ENCODE data around the gene TYW1B. TPM values are rescaled to one million over a fixed set of nuclear protein-coding genes. Genes with fewer than 3 reads are reported as not detected.
"Not testable (repeated sequence)": the region's sequence is repeated elsewhere in the genome, so short reads cannot be mapped to it uniquely, and the experiment has no call there.

TYW1B gene
- polyA plus RNA-seq, 1 donor = 7.1 TPM

- not testable (repeated sequence) for H3K36me3 ChIP-seq (ENCODE audit: control insufficient read depth, insufficient read depth, low read length); H3K4me3 ChIP-seq (ENCODE audit: low read length); H3K27me3 ChIP-seq (ENCODE audit: control insufficient read depth, insufficient read depth, low read length); H3K4me1 ChIP-seq (ENCODE audit: control insufficient read depth, insufficient read depth, low read length); DNase-seq; H3K9me3 ChIP-seq (ENCODE audit: control insufficient read depth, low read depth, low read length); H3K27ac ChIP-seq (ENCODE audit: low read length)
- WGBS (ENCODE audit: insufficient coverage, low lambda C conversion rate) = 100% methylated on average over 1 of the region's 17 CpGs
Observed at GRCh38 chr7:72604771-72605611, 223.0 kb downstream of the TYW1B start.

DNA sequence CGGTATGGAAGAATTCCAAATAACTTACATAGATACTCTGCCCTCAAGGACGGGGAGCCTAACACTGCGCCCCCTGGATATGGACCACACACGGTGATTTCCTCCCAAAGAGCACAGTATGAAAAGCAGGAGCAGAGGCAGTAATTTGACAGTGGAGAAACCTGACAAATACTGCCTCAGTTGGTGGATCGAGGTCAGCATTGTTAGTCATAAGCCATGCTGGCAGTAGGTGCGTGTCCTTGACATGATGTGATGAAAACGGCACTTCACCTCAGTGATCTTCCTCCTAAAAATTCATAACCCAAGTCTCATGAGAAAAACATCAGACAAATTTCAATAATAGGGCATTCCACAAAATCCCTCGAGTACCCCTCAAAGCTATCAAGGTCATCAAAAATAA lies 224.5 kb downstream of the TYW1B start:
- H3K4me3 ChIP-seq (ENCODE audit: low read length); H3K36me3 ChIP-seq (ENCODE audit: control insufficient read depth, insufficient read depth, low read length); DNase-seq; H3K27ac ChIP-seq (ENCODE audit: low read length); H3K9me3 ChIP-seq (ENCODE audit: control insufficient read depth, low read depth, low read length); H3K27me3 ChIP-seq (ENCODE audit: control insufficient read depth, insufficient read depth, low read length); H3K4me1 ChIP-seq (ENCODE audit: control insufficient read depth, insufficient read depth, low read length): not testable (repeated sequence)
- WGBS (ENCODE audit: insufficient coverage, low lambda C conversion rate) = no CpG with 5 or more reads among the region's 8 CpGs

DNA sequence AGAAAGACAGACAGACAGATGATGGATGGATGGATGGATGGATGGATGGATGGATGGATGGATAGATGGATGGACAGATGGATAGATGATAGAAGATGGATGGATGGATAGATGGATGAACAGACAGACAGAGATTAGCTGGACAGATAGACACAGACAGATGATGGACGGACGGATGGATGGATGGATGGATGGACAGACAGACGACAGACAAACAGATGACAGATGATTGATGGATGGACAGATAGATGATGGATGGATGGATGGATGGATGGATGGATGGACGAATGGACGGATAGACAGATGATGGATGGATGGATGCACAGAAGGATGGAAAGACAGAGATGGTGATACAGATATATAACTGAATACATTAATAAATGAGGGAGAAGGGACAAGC lies 224.9 kb downstream of the TYW1B start:
- Histone ChIP-seq H3K36me3 (ENCODE audit: control insufficient read depth, insufficient read depth, low read length) (peaks cover 5% of the 10 kb centered on the region), H3K27me3 (ENCODE audit: control insufficient read depth, insufficient read depth, low read length) (no peaks in the 10 kb centered on the region), H3K9me3 (ENCODE audit: control insufficient read depth, low read depth, low read length) (no peaks in the 10 kb centered on the region), H3K4me3 (ENCODE audit: low read length) (no peak overlapping the region), H3K4me1 (ENCODE audit: control insufficient read depth, insufficient read depth, low read length) (no peaks in the 10 kb centered on the region), H3K27ac (ENCODE audit: low read length) (no peak overlapping the region)
- WGBS (ENCODE audit: insufficient coverage, low lambda C conversion rate) = 100% methylated on average over 5 of the region's 5 CpGs
- DNase-seq = no peak

DNA sequence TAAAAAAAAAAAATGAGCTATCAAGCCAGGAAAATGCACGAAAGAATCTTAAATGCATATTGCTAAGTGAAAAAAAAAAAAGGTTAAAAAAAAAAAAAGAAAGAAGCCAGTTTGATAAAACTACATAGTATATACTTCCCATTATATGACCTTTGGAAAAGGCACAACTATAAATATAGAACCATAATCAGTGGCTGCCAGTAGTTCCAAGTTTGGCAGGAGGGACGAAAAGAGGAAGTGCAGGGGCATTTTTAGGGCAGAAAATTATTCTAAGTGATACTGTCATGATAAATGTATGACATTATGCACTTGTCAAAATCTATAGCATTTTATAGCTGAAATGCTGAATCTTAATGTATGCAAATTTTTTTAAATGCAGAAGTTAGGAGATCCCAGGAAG lies 226.3 kb downstream of the TYW1B start:
- H3K4me1 ChIP-seq (ENCODE audit: control insufficient read depth, insufficient read depth, low read length); H3K27ac ChIP-seq (ENCODE audit: low read length); DNase-seq; H3K36me3 ChIP-seq (ENCODE audit: control insufficient read depth, insufficient read depth, low read length); H3K9me3 ChIP-seq (ENCODE audit: control insufficient read depth, low read depth, low read length); H3K27me3 ChIP-seq (ENCODE audit: control insufficient read depth, insufficient read depth, low read length); H3K4me3 ChIP-seq (ENCODE audit: low read length): not testable (repeated sequence)
- 100% methylated on average over 1 of the region's 2 CpGs for WGBS (ENCODE audit: insufficient coverage, low lambda C conversion rate)

DNA sequence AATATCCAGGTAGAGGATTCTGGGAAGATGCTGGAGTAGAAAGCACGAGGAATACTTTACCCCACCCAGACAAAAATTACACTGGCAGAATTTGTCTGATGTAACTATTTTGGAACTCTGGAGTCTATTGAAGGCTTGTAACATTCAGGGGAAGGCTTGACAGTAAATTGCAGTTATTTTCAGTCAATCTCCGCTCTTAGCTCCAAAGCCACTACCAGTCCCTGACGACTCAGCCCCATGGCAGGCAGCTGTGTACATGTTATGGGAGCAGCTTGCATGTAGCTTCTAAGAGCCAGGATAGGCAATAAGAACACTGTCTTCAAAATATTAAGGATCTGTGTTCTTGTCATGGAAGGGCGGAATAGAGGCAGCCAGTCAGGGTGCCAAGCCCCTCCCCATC lies 238.0 kb downstream of the TYW1B start:
- no CpG with 5 or more reads among the region's 4 CpGs for WGBS (ENCODE audit: insufficient coverage, low lambda C conversion rate)
- H3K27me3 ChIP-seq (ENCODE audit: control insufficient read depth, insufficient read depth, low read length); H3K36me3 ChIP-seq (ENCODE audit: control insufficient read depth, insufficient read depth, low read length); DNase-seq; H3K4me1 ChIP-seq (ENCODE audit: control insufficient read depth, insufficient read depth, low read length); H3K27ac ChIP-seq (ENCODE audit: low read length); H3K9me3 ChIP-seq (ENCODE audit: control insufficient read depth, low read depth, low read length); H3K4me3 ChIP-seq (ENCODE audit: low read length): not testable (repeated sequence)

DNA sequence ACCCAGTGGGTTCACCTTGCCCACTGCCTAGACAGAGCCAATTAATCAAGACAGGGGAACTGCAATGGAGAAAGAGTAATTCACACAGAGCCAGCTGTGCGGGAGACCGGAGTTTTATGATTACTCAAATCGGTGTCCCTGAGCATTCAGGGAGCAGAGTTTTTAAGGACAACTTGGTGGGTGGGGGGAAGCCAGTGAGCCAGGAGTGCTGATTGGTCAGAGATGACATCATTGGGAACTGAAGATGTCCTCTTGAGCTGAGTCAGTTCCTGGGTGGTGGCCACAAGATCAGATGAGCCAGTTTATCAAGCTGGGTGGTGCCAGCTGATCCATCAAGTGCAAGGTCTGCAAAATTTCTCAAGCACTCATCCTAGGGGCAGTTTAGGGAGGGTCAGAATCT lies 240.7 kb downstream of the TYW1B start:
- no CpG with 5 or more reads among the region's 3 CpGs for WGBS (ENCODE audit: insufficient coverage, low lambda C conversion rate)
- not testable (repeated sequence) for H3K36me3 ChIP-seq (ENCODE audit: control insufficient read depth, insufficient read depth, low read length); H3K27me3 ChIP-seq (ENCODE audit: control insufficient read depth, insufficient read depth, low read length); H3K9me3 ChIP-seq (ENCODE audit: control insufficient read depth, low read depth, low read length); DNase-seq; H3K27ac ChIP-seq (ENCODE audit: low read length); H3K4me1 ChIP-seq (ENCODE audit: control insufficient read depth, insufficient read depth, low read length); H3K4me3 ChIP-seq (ENCODE audit: low read length)

GRCh38 chr7:72584576-72584975 lies 243.4 kb downstream of the TYW1B start:
- H3K27ac ChIP-seq (ENCODE audit: low read length); H3K27me3 ChIP-seq (ENCODE audit: control insufficient read depth, insufficient read depth, low read length); H3K4me1 ChIP-seq (ENCODE audit: control insufficient read depth, insufficient read depth, low read length); H3K4me3 ChIP-seq (ENCODE audit: low read length); H3K9me3 ChIP-seq (ENCODE audit: control insufficient read depth, low read depth, low read length); H3K36me3 ChIP-seq (ENCODE audit: control insufficient read depth, insufficient read depth, low read length); DNase-seq: not testable (repeated sequence)
- WGBS (ENCODE audit: insufficient coverage, low lambda C conversion rate) = no CpG with 5 or more reads among the region's 8 CpGs

DNA sequence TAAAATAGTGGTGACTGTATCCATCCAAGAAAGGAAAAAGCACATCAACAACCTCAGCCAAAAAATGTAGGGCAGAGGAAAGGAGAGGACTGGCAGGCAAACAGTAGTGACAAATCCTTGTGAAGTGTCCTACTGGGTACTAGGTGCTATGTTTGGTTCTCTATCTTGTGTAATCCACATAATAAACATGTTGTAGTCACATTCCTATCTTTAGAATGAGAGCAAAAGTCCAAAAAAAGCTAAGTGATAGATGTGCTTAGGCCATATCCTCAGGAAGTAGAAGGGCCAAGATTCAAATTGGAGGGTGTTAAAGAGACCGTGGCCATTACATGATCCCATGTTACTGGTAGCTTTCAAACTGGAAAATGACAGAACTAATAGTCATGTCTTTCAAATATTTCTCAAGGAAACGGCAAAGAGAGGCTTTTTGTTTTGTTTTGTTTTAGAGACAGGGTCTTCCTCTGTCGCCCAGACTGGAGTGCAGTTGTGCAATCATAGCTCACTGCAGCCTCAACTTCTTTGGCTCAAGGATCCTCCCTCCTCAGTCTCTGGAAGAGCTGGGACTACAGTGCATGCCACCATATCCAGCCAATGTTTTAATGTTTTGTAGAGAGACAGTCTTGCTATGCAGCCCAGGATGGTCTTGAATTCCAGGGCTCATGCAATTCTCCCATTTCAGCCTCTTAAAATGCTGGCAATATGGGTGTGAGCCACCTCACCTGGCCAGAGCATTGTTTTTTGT lies 244.2 kb downstream of the TYW1B start:
- H3K9me3 ChIP-seq (ENCODE audit: control insufficient read depth, low read depth, low read length); DNase-seq; H3K27me3 ChIP-seq (ENCODE audit: control insufficient read depth, insufficient read depth, low read length); H3K27ac ChIP-seq (ENCODE audit: low read length); H3K36me3 ChIP-seq (ENCODE audit: control insufficient read depth, insufficient read depth, low read length); H3K4me1 ChIP-seq (ENCODE audit: control insufficient read depth, insufficient read depth, low read length); H3K4me3 ChIP-seq (ENCODE audit: low read length): not testable (repeated sequence)
- 80% methylated on average over 1 of the region's 3 CpGs for WGBS (ENCODE audit: insufficient coverage, low lambda C conversion rate)

- not testable (repeated sequence) for H3K4me3 ChIP-seq (ENCODE audit: low read length); H3K4me1 ChIP-seq (ENCODE audit: control insufficient read depth, insufficient read depth, low read length); H3K27me3 ChIP-seq (ENCODE audit: control insufficient read depth, insufficient read depth, low read length); DNase-seq; H3K9me3 ChIP-seq (ENCODE audit: control insufficient read depth, low read depth, low read length); H3K36me3 ChIP-seq (ENCODE audit: control insufficient read depth, insufficient read depth, low read length); H3K27ac ChIP-seq (ENCODE audit: low read length)
- WGBS (ENCODE audit: insufficient coverage, low lambda C conversion rate) = no CpG with 5 or more reads among the region's 9 CpGs
Observed at GRCh38 chr7:72580142-72580770, 247.7 kb downstream of the TYW1B start.

GRCh38 chr7:72577107-72577506 lies 250.9 kb downstream of the TYW1B start:
- H3K9me3 ChIP-seq (ENCODE audit: control insufficient read depth, low read depth, low read length) = no peaks in the 10 kb centered on the region
- H3K4me3 ChIP-seq (ENCODE audit: low read length) = no peak overlapping the region
- no peaks in the 10 kb centered on the region for H3K4me1 ChIP-seq (ENCODE audit: control insufficient read depth, insufficient read depth, low read length)
- no peaks in the 10 kb centered on the region for H3K36me3 ChIP-seq (ENCODE audit: control insufficient read depth, insufficient read depth, low read length)
- H3K27me3 ChIP-seq (ENCODE audit: control insufficient read depth, insufficient read depth, low read length) = no peaks in the 10 kb centered on the region
- 100% methylated on average over 1 of the region's 2 CpGs for WGBS (ENCODE audit: insufficient coverage, low lambda C conversion rate)
- H3K27ac ChIP-seq (ENCODE audit: low read length) = no peak overlapping the region
- no peak for DNase-seq
